ENCODE data around the gene HBE1. TPM values are rescaled to one million over a fixed set of nuclear protein-coding genes. Genes with fewer than 3 reads are reported as not detected.

HBE1 gene
- polyA plus RNA-seq, 1 donor (not counting 4 experiments of a cell fraction or from before 2014, with no cell fraction given), result not detected

GRCh38 chr11:5277807-5278382 is 8.2 kb upstream of the HBE1 start:
- no peaks in the 10 kb centered on the region for H3K27me3 ChIP-seq (ENCODE audit: control insufficient read depth, extremely low read depth, insufficient read depth, low read length)
- FAIRE-seq, result no peak
- H3K9me1 ChIP-seq (ENCODE audit: control insufficient read depth, extremely low read depth, insufficient read depth, low read length), result peaks cover 2% of the 10 kb centered on the region
- H3K4me2 ChIP-seq (ENCODE audit: control insufficient read depth, extremely low read depth, insufficient read depth, low read depth, low read length), result no peak overlapping the region
- H3K79me2 ChIP-seq (ENCODE audit: control insufficient read depth, insufficient read depth, low read length), result no peaks in the 10 kb centered on the region
- H3K9me3 ChIP-seq (ENCODE audit: control insufficient read depth, low read depth, low read length), result no peaks in the 10 kb centered on the region
- no peak for DNase-seq (ENCODE audit: low read depth, low spot score)
- no peak overlapping the region for H3K27ac ChIP-seq (ENCODE audit: control insufficient read depth, insufficient read depth, low read length)
- no peak overlapping the region for H3K9ac ChIP-seq (ENCODE audit: control insufficient read depth, extremely low read depth, insufficient read depth, low read length)
- no peaks in the 10 kb centered on the region for H4K20me1 ChIP-seq (ENCODE audit: control insufficient read depth, extremely low read depth, insufficient read depth, low read length)
- H3K36me3 ChIP-seq (ENCODE audit: control insufficient read depth in 2 of 2, extremely low read depth in 1 of 2, insufficient read depth in 2 of 2, low read length in 2 of 2), result no peaks in the 10 kb centered on the region
- no peak overlapping the region for H2AFZ ChIP-seq (ENCODE audit: control insufficient read depth, low read length)
- H3K4me1 ChIP-seq (ENCODE audit: control insufficient read depth, extremely low read depth, insufficient read depth, low read length), result peaks cover 18% of the 10 kb centered on the region
- dilution Hi-C loops (cut with MboI; ENCODE audit: extremely low pct_ligation_motif_present, low sequenced_read_pairs), result no loop called here
- H3K4me3 ChIP-seq (ENCODE audit: control insufficient read depth in 2 of 3, extremely low read depth in 1 of 3, insufficient read depth in 2 of 3, low read depth in 1 of 3, low read length in 3 of 3), result no peak overlapping the region
- no peak for TF ChIP-seq EZH2 (IDR thresholded peaks at IDR 0.05; ENCODE audit: low read length)

GRCh38 chr11:5276697-5277096 is 7.0 kb upstream of the HBE1 start:
- no peak overlapping the region for H2AFZ ChIP-seq (ENCODE audit: control insufficient read depth, low read length)
- no peak overlapping the region for H3K27ac ChIP-seq (ENCODE audit: control insufficient read depth, insufficient read depth, low read length)
- H3K4me1 ChIP-seq (ENCODE audit: control insufficient read depth, extremely low read depth, insufficient read depth, low read length), result peaks cover 18% of the 10 kb centered on the region
- peaks cover 2% of the 10 kb centered on the region for H3K9me1 ChIP-seq (ENCODE audit: control insufficient read depth, extremely low read depth, insufficient read depth, low read length)
- H3K36me3 ChIP-seq (ENCODE audit: control insufficient read depth in 2 of 2, extremely low read depth in 1 of 2, insufficient read depth in 2 of 2, low read length in 2 of 2), result no peaks in the 10 kb centered on the region
- no peak for TF ChIP-seq EZH2 (IDR thresholded peaks at IDR 0.05; ENCODE audit: low read length)
- TF ChIP-seq, protein P1, sequence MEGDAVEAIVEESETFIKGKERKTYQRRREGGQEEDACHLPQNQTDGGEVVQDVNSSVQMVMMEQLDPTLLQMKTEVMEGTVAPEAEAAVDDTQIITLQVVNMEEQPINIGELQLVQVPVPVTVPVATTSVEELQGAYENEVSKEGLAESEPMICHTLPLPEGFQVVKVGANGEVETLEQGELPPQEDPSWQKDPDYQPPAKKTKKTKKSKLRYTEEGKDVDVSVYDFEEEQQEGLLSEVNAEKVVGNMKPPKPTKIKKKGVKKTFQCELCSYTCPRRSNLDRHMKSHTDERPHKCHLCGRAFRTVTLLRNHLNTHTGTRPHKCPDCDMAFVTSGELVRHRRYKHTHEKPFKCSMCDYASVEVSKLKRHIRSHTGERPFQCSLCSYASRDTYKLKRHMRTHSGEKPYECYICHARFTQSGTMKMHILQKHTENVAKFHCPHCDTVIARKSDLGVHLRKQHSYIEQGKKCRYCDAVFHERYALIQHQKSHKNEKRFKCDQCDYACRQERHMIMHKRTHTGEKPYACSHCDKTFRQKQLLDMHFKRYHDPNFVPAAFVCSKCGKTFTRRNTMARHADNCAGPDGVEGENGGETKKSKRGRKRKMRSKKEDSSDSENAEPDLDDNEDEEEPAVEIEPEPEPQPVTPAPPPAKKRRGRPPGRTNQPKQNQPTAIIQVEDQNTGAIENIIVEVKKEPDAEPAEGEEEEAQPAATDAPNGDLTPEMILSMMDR (optimal IDR thresholded peaks at IDR 0.05 in 1 of 3, IDR thresholded peaks at IDR 0.05 in 1 of 3, conservative IDR thresholded peaks at IDR 0.05 in 1 of 3; ENCODE audit: extremely low read depth in 1 of 3, insufficient read depth in 2 of 3, low read length in 3 of 3), result no peak
- H3K4me2 ChIP-seq (ENCODE audit: control insufficient read depth, extremely low read depth, insufficient read depth, low read depth, low read length), result no peak overlapping the region
- H3K9me3 ChIP-seq (ENCODE audit: control insufficient read depth, low read depth, low read length), result no peaks in the 10 kb centered on the region
- H3K4me3 ChIP-seq (ENCODE audit: control insufficient read depth in 2 of 3, extremely low read depth in 1 of 3, insufficient read depth in 2 of 3, low read depth in 1 of 3, low read length in 3 of 3), result no peak overlapping the region
- dilution Hi-C loops (cut with MboI; ENCODE audit: extremely low pct_ligation_motif_present, low sequenced_read_pairs), result no loop called here
- no peak overlapping the region for H3K9ac ChIP-seq (ENCODE audit: control insufficient read depth, extremely low read depth, insufficient read depth, low read length)
- no peaks in the 10 kb centered on the region for H3K79me2 ChIP-seq (ENCODE audit: control insufficient read depth, insufficient read depth, low read length)
- no peaks in the 10 kb centered on the region for H3K27me3 ChIP-seq (ENCODE audit: control insufficient read depth, extremely low read depth, insufficient read depth, low read length)
- H4K20me1 ChIP-seq (ENCODE audit: control insufficient read depth, extremely low read depth, insufficient read depth, low read length), result no peaks in the 10 kb centered on the region
- FAIRE-seq (no peak), DNase-seq (ENCODE audit: low read depth, low spot score) (no peak)

Data from keratinocyte (primary cell).